ENCODE measurements around the gene SLC7A10.

The SLC7A10 gene

DNA sequence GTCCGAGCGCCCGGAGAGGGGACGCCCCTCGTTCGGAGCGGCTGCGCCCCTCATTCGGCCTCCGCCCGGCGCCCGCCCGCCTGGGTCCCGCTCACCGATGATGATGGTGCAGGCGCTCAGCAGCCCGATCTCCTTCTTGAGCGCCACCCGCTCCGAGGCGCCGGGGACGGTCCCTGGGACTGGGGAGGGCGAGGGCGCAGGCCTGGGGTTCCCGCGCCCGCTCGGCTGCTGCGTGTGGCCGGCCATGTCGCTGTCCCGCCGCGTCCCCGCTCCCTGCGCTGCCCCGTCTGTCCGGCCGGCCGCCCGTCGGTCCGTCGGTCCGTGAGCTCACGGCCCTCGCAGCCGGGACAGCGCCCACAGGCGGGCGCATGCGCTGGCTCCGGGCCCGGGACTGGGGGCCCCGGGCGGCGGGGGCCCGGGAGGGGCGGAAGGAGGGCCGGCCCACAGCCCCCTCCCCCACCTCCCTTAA, at the start of gene SLC7A10:
SLC7A10 (minus strand) TSS at position 393 of the 469 bp plus-strand sequence; CDS start at position 246, 147 bp downstream.
- Histone ChIP-seq H3K27me3 (ENCODE audit: low read depth) (peaks cover 28% of the 10 kb centered on the region), H3K36me3 (replicated peaks) (no peaks in the 10 kb centered on the region), H3K4me1 (no peaks in the 10 kb centered on the region), H3K9me3 (peaks cover 15% of the 10 kb centered on the region), H3K4me3 (peak within 1 kb of the TSS; percentile 22)
- DNase-seq (ENCODE audit: low spot score in 2 of 2): no peak
- in situ Hi-C loops (cut with MboI; ENCODE audit: low sequenced_read_pairs): no loop called here

- no peaks in the 10 kb centered on the region for H3K9me3 ChIP-seq
- no peaks in the 10 kb centered on the region for H3K36me3 ChIP-seq (replicated peaks)
- H3K4me3 ChIP-seq: no peak overlapping the region
- peaks cover 7% of the 10 kb centered on the region for H3K4me1 ChIP-seq
- peak; percentile 11 to 60 for DNase-seq (ENCODE audit: low spot score in 2 of 2)
- H3K27me3 ChIP-seq (ENCODE audit: low read depth): no peaks in the 10 kb centered on the region
- in situ Hi-C loops (cut with MboI; ENCODE audit: low sequenced_read_pairs): no loop called here
Observed at GRCh38 chr19:33274663-33275558, 49.3 kb upstream of the SLC7A10 start.

DNA sequence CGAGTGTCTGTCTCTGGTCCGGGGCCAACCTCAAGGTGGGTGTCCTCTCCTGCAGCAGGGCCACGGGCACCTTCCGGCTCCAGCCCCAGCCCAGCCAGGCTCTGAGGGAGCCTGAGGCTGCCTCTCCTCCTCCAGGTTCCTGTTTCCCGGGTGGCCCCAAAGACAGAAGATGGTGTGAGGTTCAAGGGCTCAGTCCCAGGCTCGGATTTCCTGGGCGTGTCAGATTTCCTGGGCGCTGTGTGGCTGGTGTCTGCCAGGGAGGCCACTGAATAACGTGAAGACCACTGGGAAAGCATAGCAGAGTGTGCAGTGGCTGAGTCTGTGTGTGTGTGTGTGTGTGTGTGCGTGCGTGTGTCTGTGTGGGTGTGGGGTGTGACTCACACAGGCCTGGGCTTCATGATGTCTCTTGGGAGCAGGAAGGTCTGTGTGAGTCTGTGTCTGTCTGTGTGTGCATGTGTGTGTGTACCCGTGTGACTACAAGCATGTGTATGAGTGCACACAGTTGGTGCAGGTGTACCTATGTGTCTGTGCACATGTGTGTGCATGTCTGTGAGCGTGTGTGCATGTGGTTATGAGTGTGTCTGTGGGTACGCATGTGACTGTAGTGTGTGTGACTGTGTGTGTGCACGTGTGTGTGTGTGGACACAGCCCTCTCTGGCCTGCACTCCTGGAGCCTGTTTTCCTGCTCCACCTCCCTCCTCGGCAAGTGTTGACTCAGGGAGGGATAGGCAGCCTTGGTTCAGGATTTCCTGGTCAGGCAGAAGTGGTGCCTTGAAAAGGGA, 48.4 kb upstream of the SLC7A10 start:
- H3K4me3 ChIP-seq: no peak overlapping the region
- peaks cover 7% of the 10 kb centered on the region for H3K4me1 ChIP-seq
- peak in 1 of 2 experiments; percentile 24 for DNase-seq (ENCODE audit: low spot score in 2 of 2)
- H3K27me3 ChIP-seq (ENCODE audit: low read depth): no peaks in the 10 kb centered on the region
- in situ Hi-C loops (cut with MboI; ENCODE audit: low sequenced_read_pairs): no loop called here
- no peaks in the 10 kb centered on the region for H3K36me3 ChIP-seq (replicated peaks)
- no peaks in the 10 kb centered on the region for H3K9me3 ChIP-seq

DNA sequence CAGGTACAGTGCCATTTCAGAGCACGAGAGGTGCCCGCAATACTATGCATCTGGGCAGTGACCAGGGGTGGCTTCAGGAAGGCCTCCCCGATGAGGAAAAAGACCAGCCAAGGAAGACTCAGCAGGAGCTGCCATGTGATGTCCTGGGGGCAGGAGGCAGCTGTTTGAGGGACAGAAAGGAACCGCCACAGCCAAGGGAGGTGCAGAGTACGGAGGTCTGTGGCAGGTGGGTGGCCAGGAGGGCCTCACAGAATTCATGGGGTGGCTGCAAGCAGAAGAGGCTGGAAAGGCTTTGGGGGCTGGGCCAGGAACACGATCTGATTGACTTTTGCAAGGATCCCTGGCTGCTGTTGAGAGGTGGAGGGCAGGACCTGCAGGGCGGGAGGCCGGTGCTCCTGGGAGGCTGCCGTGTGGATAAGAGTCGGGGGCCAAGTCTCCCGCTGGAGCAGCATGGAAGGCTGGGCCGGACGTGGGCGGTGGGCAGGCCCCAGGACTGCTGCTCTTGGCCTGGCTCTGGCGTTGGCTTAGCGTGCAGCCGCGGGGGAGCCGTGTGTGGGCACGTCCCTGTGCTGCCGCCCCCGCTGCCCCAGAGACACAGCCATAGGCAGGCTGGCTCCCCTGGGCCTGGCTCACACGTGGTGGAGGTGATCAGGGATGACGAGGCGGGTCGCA, 47.6 kb upstream of the SLC7A10 start:
- Histone ChIP-seq H3K27me3 (ENCODE audit: low read depth) (no peaks in the 10 kb centered on the region), H3K4me3 (no peak overlapping the region)
- in situ Hi-C loops (cut with MboI; ENCODE audit: low sequenced_read_pairs): no loop called here

DNA sequence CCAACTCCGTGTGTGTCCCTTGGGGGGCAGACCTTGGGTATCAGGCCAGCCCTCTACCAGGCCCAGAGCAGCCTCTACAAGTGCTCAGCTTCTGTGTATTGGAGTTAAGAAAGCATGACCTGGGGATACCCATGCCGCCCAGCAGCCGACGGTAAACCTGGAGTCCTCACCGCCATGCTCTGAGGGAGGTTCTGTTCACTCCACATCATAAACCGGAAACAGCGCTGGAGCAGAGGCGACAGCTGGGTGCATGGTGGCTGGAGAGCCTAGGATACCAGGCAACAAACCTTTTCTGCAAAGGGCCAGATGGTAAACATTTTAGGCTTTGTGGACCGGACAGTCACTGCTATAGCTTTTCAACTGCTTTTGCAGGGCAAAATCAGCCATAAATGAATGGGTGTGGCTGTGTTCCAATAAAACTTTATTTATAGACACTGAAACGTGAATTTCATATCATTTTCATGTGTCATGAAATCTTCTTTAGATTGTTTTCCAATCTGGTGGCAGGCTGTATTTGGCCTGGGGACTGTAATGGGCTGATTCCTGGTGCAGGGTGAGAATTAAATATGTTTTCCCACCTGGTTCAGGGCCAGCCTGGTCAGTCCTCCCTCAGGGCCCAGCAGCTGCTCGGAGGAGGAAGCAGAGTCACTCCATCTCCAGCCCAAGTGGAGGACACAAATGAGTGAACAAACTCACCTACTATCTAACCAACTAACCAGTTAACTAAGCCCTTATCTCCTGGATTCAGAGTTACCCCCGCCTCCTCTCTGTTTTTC, 45.8 kb upstream of the SLC7A10 start:
- no peaks in the 10 kb centered on the region for H3K9me3 ChIP-seq
- in situ Hi-C loops (cut with MboI; ENCODE audit: low sequenced_read_pairs): no loop called here
- no peak overlapping the region for H3K4me3 ChIP-seq
- H3K36me3 ChIP-seq (replicated peaks): no peaks in the 10 kb centered on the region
- H3K27me3 ChIP-seq (ENCODE audit: low read depth): no peaks in the 10 kb centered on the region
- H3K4me1 ChIP-seq: peaks cover 7% of the 10 kb centered on the region
- no peak for DNase-seq (ENCODE audit: low spot score in 2 of 2)

More for the DNA sequence above, 47.6 kb upstream of the SLC7A10 start:
- H3K9me3 ChIP-seq: no peaks in the 10 kb centered on the region
- no peak for DNase-seq (ENCODE audit: low spot score in 2 of 2)
- no peaks in the 10 kb centered on the region for H3K36me3 ChIP-seq (replicated peaks)
- H3K4me1 ChIP-seq: peaks cover 7% of the 10 kb centered on the region

DNA sequence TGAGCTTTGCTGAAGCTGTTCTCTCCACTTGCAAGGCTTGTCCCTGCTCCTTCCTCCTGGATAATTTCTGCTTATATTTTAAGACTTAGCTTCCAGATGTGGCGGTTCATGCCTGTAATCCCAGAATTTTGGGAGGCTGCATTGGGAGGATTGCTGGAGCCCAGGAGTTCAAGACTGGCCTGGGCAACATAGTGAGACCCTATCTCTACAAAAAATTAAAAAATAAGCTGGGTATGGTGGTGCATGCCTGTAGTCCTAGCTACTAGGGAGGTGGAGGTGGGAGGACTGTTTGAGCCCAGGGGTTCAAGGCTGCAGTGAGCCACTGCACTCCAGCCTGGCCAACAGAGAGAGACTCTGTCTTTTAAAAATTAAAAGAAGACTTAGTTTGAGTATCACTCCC, 45.1 kb upstream of the SLC7A10 start:
- Histone ChIP-seq H3K27me3 (ENCODE audit: low read depth) (no peaks in the 10 kb centered on the region), H3K9me3 (no peaks in the 10 kb centered on the region), H3K4me1 (peaks cover 7% of the 10 kb centered on the region), H3K36me3 (replicated peaks) (no peaks in the 10 kb centered on the region), H3K4me3 (no peak overlapping the region)
- DNase-seq (ENCODE audit: low spot score in 2 of 2): no peak
- in situ Hi-C loops (cut with MboI; ENCODE audit: low sequenced_read_pairs): no loop called here

GRCh38 chr19:33269016-33269415, 43.4 kb upstream of the SLC7A10 start:
- Histone ChIP-seq H3K4me3 (no peak overlapping the region), H3K36me3 (replicated peaks) (no peaks in the 10 kb centered on the region), H3K4me1 (no peaks in the 10 kb centered on the region), H3K27me3 (ENCODE audit: low read depth) (no peaks in the 10 kb centered on the region), H3K9me3 (no peaks in the 10 kb centered on the region)
- DNase-seq (ENCODE audit: low spot score in 2 of 2): no peak
- in situ Hi-C loops (cut with MboI; ENCODE audit: low sequenced_read_pairs): no loop called here

GRCh38 chr19:33268162-33268991, 42.7 kb upstream of the SLC7A10 start:
- DNase-seq (ENCODE audit: low spot score in 2 of 2): no peak
- Histone ChIP-seq H3K4me1 (no peaks in the 10 kb centered on the region), H3K9me3 (no peaks in the 10 kb centered on the region), H3K36me3 (replicated peaks) (no peaks in the 10 kb centered on the region), H3K4me3 (no peak overlapping the region), H3K27me3 (ENCODE audit: low read depth) (no peaks in the 10 kb centered on the region)
- in situ Hi-C loops (cut with MboI; ENCODE audit: low sequenced_read_pairs): no loop called here

GRCh38 chr19:33267706-33268105, 42.1 kb upstream of the SLC7A10 start:
- DNase-seq (ENCODE audit: low spot score in 2 of 2): no peak
- H3K36me3 ChIP-seq (replicated peaks): no peaks in the 10 kb centered on the region
- H3K27me3 ChIP-seq (ENCODE audit: low read depth): no peaks in the 10 kb centered on the region
- no peaks in the 10 kb centered on the region for H3K4me1 ChIP-seq
- in situ Hi-C loops (cut with MboI; ENCODE audit: low sequenced_read_pairs): no loop called here
- H3K9me3 ChIP-seq: no peaks in the 10 kb centered on the region
- H3K4me3 ChIP-seq: no peak overlapping the region

- H3K36me3 ChIP-seq (replicated peaks): no peaks in the 10 kb centered on the region
- H3K9me3 ChIP-seq: no peaks in the 10 kb centered on the region
- H3K4me1 ChIP-seq: no peaks in the 10 kb centered on the region
- no peak overlapping the region for H3K4me3 ChIP-seq
- DNase-seq (ENCODE audit: low spot score in 2 of 2): no peak
- in situ Hi-C loops (cut with MboI; ENCODE audit: low sequenced_read_pairs): no loop called here
- no peaks in the 10 kb centered on the region for H3K27me3 ChIP-seq (ENCODE audit: low read depth)
Observed at GRCh38 chr19:33266974-33267484, 41.4 kb upstream of the SLC7A10 start.

DNA sequence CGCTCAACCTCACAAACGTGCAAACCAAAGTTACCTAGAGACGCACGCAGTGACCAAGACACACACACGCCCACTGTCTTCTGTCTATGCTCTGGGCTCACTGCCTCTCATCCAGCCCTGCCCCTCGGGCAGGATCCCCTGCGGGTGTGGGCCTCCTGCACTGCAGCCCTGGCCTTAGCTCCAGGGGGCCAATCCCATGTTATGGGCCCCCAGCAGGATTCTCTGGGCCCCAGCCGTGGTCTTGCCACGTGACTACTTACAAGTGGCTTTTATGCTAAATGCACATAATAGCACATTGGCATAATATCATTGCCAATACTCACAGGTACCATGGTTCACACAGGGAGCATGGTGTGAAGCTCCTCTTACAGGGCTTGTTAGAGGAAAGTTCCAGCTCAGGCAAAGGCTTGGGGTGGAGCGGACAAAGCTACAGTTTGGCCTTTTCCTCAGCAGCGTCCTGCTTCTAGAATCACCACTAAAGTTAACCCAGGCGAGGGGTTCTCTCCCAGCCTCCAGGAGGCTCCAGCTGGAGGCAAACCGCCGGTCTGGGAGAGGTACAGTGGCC, 39.3 kb upstream of the SLC7A10 start:
- H3K27me3 ChIP-seq (ENCODE audit: low read depth): no peaks in the 10 kb centered on the region
- DNase-seq (ENCODE audit: low spot score in 2 of 2): no peak
- no peaks in the 10 kb centered on the region for H3K36me3 ChIP-seq (replicated peaks)
- no peak overlapping the region for H3K4me3 ChIP-seq
- H3K9me3 ChIP-seq: no peaks in the 10 kb centered on the region
- H3K4me1 ChIP-seq: no peaks in the 10 kb centered on the region
- in situ Hi-C loops (cut with MboI; ENCODE audit: low sequenced_read_pairs): no loop called here

DNA sequence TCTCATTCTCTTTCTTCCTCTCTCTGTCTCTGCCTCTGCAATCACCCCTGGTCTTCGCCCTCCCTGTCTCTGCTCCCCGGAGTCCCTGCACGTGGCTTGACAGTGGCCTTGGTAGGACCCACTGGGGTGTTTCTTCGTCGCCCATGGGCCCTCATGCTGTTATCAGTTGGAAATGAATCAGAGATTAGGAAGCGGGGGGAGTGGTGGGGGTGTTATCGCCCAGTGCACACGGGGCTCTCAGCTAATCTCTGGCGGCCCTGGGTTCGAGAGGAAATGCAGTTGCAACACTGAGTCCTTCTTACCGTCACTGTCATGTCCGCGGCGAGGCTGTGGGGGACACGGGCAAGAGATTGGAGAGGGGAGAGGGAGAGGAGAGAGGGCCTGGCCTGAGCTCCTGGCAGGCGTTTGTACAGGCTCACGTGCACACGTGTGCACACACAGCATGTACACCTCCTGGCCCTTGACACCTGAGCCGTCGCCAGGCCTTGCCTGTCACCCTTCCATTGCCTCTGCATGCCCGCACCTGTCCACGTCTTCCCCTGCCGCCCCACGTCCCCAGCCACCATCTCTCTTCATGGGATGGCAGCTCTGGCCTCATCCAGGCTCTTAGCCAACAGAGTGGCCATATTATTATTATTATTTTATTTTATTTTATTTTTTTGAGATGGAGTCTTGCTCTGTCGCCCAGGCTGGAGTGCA, 37.8 kb upstream of the SLC7A10 start:
- Histone ChIP-seq H3K36me3 (replicated peaks) (no peaks in the 10 kb centered on the region), H3K4me3 (no peak overlapping the region), H3K4me1 (no peaks in the 10 kb centered on the region), H3K27me3 (ENCODE audit: low read depth) (no peaks in the 10 kb centered on the region), H3K9me3 (no peaks in the 10 kb centered on the region)
- in situ Hi-C loops (cut with MboI; ENCODE audit: low sequenced_read_pairs): no loop called here
- DNase-seq (ENCODE audit: low spot score in 2 of 2): no peak

Data from HAP-1 (cell line).